Anterior cingulate cortex (tissue), 58 donors: ENCODE results near the gene PCDHGA4.
"Not testable (repeated sequence)": the region's sequence is repeated elsewhere in the genome, so short reads cannot be mapped to it uniquely, and the experiment has no call there.

Experiments
- DNase-seq, 58 donors: peaks; one replicate each; lab custom pipeline; 2025; lab: John Stamatoyannopoulos, UW

PCDHGA4 gene

DNA sequence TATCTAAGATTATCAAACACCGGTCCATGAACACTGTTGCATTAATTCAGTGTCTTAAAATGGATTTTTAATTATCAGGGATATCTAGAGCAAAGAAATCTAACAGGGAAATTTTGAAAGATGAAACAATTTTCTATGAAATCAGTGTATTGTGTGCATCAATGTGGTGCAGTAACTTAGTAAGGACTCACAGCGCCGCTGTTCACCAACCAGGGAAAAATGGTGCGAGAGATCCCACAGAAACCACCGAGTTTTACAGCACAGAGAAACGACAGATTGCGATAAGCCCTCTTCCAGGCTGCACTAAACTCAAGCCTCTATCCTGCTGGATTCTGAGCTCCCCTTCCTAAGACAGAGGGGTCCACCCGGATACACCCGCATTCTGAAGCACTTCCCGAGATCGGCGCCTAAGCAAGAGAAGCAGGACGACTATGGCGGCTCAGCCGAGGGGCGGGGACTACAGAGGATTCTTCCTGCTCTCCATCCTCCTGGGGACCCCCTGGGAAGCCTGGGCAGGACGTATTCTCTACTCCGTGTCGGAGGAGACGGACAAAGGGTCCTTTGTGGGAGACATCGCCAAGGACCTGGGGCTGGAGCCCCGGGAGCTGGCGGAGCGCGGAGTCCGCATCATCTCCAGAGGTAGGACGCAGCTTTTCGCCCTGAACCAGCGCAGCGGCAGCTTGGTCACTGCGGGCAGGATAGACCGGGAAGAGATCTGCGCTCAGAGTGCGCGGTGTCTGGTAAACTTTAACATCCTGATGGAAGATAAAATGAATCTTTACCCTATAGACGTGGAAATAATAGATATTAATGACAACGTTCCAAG lies 27.9 kb downstream of the PCDHGA4 start, which contains the start of gene PCDHGA7:
Gene PCDHGA7 (plus strand): TSS at position 274 of the 826 bp plus-strand sequence. CDS start 158 bp downstream, at position 432.
- no peak for DNase-seq

DNA sequence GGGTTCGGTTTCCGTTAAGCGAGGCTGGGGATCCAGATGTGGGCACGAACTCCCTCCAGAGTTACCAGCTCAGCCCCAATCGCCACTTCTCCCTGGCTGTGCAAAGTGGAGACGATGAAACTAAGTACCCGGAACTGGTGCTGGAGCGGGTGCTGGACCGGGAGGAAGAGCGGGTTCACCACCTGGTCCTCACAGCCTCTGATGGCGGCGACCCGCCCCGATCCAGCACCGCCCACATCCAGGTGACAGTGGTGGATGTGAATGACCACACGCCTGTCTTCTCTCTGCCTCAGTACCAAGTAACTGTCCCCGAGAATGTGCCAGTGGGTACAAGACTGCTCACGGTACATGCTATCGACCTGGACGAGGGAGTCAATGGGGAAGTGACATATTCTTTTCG lies 28.5 kb downstream of the PCDHGA4 start:
- no peak for DNase-seq

DNA sequence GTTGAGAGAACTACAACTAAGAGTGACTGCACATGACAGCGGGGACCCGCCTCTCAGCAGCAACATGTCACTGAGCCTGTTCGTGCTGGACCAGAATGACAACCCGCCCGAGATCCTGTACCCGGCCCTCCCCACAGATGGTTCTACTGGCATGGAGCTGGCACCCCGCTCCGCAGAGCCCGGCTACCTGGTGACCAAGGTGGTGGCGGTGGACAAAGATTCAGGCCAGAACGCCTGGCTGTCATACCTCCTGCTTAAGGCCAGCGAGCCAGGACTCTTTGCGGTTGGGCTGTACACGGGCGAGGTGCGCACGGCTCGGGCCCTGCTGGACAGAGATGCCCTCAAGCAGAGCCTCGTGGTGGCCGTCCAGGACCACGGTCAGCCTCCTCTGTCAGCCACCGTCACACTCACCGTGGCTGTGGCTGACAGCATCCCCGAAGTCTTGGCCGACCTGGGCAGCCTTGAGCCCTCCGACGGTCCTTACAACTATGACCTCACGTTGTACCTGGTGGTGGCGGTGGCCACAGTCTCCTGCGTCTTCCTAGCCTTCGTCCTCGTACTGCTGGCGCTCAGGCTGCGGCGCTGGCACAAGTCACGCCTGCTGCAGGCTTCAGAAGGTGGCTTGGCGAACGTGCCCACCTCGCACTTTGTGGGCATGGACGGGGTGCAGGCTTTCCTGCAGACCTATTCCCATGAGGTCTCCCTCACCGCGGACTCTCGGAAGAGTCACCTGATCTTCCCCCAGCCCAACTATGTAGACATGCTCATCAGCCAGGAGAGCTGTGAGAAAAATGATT lies 29.8 kb downstream of the PCDHGA4 start:
- no peak for DNase-seq

DNA sequence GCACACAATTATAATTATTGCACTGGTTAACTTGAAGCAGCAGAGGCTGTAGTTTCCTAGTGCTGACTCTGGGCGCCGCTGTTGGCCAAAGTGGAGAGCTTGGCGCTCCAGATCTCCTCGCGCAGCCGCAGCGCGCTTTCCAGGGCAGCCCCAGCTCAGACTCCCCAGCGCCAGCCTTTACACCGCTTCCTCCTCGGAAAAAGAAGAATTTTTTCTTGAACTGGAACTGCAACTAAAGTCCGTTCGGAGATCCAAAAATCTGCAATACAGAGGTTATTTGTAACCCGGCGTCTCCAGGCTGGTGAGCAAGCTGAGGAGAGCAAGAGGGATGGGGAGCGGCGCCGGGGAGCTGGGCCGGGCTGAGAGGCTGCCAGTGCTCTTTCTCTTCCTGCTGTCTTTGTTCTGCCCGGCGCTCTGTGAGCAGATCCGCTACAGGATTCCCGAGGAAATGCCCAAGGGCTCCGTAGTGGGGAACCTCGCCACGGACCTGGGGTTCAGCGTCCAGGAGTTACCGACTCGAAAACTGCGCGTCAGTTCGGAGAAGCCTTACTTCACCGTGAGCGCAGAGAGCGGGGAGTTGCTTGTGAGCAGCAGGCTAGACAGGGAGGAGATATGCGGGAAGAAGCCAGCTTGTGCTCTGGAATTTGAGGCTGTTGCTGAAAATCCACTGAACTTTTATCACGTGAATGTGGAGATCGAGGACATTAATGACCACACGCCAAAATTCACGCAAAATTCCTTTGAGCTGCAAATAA lies 32.9 kb downstream of the PCDHGA4 start, which contains the start of gene PCDHGB4:
Gene PCDHGB4 (plus strand): TSS at position 142 of the 755 bp plus-strand sequence. CDS start 187 bp downstream, at position 329.
- DNase-seq, result not testable (repeated sequence)

DNA sequence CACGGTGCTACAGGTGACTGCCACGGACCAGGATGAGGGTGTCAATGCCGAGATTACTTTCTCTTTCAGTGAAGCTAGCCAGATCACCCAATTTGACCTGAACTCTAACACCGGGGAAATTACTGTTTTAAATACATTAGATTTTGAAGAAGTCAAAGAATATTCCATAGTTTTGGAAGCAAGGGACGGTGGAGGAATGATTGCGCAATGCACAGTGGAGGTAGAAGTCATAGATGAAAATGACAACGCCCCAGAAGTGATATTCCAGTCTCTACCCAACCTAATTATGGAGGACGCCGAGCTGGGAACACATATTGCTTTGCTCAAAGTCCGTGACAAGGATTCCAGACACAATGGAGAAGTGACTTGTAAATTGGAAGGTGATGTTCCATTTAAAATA lies 33.8 kb downstream of the PCDHGA4 start:
- DNase-seq, result no peak

DNA sequence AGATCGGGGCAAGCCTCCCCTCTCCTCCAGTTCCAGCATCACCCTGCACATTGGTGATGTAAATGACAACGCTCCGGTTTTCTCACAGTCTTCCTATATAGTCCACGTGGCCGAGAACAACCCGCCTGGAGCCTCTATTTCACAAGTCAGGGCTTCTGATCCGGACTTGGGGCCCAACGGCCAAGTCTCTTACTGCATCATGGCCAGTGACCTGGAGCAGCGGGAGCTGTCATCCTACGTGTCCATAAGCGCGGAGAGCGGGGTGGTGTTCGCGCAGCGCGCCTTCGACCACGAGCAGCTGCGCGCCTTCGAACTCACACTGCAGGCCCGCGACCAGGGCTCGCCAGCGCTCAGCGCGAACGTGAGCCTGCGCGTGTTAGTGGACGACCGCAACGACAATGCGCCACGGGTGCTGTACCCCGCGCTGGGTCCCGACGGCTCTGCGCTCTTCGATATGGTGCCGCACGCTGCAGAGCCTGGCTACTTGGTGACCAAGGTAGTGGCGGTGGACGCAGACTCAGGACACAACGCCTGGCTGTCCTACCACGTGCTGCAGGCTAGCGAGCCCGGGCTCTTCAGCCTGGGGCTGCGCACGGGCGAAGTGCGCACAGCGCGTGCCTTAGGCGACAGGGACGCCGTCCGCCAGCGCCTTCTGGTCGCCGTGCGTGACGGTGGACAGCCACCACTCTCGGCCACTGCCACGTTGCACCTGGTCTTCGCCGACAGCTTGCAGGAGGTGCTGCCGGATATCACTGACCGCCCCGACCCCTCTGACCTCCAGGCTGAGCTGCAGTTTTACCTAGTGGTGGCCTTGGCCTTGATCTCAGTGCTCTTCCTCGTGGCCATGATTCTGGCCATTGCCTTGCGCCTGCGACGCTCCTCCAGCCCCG lies 34.6 kb downstream of the PCDHGA4 start:
- no peak for DNase-seq

DNA sequence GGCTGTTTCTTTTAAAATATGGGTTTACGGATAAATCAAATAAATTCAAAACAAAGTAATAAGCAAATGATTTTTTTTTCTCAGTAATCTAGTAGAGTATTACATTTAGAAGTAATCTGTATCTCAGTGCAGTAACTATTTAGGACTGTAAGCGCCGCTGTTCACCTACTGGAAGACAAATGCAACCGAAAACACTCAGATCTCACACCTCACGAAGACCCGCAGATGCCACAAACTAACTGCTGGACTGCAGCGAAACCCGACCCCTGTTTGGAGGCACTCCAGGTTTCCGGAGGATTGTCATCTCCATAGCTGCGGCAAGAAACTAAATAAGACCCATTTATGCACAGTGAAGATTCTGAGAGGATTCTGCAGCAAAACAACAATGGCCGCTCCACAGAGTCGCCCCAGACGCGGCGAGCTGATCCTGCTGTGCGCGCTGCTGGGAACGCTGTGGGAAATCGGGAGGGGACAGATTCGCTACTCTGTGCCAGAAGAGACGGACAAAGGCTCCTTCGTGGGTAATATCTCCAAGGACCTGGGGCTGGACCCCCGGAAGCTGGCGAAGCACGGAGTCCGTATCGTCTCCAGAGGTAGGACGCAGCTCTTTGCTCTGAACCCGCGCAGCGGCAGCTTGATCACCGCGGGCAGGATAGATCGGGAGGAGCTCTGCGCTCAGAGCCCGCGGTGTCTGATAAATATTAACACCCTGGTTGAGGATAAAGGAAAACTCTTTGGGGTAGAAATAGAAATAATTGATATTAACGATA lies 37.8 kb downstream of the PCDHGA4 start, which contains the start of gene PCDHGA8:
Gene PCDHGA8 (plus strand): TSS at position 205 of the 770 bp plus-strand sequence. CDS start 181 bp downstream, at position 386.
- DNase-seq, result no peak

DNA sequence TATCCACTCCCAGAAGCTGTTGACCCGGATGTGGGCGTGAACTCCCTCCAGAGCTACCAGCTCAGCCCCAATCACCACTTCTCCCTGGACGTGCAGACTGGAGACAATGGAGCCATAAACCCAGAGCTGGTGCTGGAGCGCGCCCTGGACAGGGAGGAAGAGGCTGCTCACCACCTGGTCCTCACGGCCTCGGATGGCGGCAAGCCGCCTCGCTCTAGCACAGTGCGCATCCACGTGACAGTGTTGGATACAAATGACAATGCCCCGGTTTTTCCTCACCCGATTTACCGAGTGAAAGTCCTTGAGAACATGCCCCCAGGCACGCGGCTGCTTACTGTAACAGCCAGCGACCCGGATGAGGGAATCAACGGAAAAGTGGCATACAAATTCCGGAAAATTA lies 38.4 kb downstream of the PCDHGA4 start:
- DNase-seq, result no peak

DNA sequence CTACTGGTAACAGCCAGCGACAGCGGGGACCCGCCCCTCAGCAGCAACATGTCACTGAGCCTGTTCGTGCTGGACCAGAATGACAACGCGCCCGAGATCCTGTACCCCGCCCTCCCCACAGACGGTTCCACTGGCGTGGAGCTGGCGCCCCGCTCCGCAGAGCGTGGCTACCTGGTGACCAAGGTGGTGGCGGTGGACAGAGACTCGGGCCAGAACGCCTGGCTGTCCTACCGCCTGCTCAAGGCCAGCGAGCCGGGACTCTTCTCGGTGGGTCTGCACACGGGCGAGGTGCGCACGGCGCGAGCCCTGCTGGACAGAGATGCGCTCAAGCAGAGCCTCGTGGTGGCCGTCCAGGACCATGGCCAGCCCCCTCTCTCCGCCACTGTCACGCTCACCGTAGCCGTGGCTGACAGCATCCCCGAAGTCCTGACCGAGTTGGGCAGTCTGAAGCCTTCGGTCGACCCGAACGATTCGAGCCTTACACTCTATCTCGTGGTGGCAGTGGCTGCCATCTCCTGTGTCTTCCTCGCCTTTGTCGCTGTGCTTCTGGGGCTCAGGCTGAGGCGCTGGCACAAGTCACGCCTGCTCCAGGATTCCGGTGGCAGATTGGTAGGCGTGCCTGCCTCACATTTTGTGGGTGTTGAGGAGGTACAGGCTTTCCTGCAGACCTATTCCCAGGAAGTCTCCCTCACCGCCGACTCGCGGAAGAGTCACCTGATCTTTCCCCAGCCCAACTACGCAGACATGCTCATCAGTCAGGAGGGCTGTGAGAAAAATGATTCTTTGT lies 39.8 kb downstream of the PCDHGA4 start:
- DNase-seq, result not testable (repeated sequence)

DNA sequence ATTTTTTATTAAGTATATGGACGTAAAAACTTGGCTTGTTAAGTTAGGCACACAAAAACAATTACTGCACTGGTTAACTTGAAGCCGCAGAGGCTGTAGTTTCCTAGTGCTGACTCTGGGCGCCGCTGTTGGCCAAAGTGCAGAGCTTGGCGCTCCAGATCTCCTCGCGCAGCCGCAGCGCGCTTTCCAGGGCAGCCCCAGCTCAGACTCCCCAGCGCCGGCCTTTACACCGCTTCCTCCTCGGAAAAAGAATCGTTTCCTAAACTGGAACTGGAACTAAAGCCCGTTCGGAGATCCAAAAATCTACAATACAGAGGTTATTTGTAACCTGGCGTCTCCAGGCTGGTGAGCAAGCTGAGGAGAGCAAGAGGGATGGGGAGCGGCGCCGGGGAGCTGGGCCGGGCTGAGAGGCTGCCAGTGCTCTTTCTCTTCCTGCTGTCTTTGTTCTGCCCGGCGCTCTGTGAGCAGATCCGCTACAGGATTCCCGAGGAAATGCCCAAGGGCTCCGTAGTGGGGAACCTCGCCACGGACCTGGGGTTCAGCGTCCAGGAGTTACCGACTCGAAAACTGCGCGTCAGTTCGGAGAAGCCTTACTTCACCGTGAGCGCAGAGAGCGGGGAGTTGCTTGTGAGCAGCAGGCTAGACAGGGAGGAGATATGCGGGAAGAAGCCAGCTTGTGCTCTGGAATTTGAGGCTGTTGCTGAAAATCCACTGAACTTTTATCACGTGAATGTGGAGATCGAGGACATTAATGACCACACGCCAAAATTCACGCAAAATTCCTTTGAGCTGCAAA lies 43.1 kb downstream of the PCDHGA4 start, which contains the start of gene PCDHGB5:
Gene PCDHGB5 (plus strand): TSS at position 192 of the 796 bp plus-strand sequence. CDS start 181 bp downstream, at position 373.
- DNase-seq, result peak in 1 of 58 donors; percentile 10

DNA sequence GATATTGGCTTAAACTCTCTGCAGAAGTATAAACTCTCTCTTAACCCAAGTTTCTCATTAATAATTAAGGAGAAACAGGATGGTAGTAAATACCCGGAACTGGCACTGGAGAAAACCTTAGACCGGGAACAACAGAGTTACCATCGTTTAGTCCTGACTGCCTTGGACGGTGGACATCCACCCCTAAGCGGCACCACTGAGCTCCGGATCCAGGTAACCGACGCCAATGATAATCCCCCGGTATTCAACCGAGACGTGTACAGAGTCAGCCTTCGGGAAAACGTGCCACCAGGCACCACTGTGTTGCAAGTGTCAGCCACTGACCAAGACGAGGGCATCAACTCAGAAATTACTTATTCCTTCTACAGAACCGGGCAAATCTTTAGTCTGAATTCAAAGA lies 43.8 kb downstream of the PCDHGA4 start:
- DNase-seq, result no peak

DNA sequence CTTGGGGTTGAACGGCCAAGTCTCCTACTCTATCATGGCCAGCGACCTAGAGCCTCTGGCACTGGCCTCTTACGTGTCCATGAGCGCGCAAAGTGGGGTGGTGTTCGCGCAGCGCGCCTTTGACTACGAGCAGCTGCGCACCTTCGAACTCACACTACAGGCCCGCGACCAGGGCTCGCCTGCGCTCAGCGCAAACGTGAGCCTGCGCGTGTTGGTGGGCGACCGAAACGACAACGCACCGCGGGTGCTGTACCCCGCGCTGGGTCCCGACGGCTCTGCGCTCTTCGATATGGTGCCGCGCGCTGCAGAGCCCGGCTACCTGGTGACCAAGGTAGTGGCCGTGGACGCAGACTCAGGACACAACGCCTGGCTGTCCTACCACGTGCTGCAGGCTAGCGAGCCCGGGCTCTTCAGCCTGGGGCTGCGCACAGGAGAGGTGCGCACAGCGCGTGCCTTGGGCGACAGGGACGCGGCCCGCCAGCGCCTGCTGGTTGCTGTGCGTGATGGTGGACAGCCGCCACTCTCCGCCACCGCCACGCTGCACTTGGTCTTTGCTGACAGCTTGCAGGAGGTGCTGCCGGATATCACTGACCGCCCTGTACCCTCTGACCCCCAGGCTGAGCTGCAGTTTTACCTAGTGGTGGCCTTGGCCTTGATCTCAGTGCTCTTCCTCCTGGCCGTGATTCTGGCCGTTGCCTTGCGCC lies 44.9 kb downstream of the PCDHGA4 start:
- DNase-seq, result no peak

DNA sequence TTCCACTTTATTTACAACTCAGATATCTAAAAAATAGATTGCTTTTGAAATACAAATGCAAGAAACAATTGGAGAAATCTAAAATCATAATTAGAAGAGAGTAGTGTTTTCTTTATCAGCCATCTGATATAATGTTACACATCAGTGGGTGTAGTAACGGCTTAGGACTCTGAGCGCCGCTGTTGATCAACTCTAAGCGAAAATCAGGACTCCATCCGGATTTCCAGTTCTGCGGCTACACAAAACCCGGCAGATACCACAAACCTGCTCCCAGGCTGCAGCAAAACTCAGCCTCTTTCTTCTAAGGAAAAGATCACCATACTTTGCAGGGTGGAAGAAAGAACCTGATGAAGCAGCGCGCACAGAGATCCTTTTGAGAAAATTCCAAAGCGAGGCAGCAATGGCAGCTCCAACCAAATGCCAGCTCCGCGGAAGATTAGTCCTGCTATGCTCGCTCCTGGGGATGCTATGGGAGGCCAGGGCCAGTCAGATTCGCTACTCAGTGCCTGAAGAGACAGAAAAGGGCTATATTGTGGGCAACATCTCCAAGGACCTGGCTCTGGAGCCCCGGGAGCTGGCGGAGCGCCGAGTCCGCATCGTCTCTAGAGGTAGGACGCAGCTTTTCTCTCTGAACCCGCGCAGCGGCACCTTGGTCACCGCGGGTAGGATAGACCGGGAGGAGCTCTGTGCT lies 47.9 kb downstream of the PCDHGA4 start, which contains the start of gene PCDHGA9:
Gene PCDHGA9 (plus strand): TSS at position 226 of the 691 bp plus-strand sequence. CDS start 175 bp downstream, at position 401.
- peak in 2 of 58 donors; percentile 21 to 27 for DNase-seq

DNA sequence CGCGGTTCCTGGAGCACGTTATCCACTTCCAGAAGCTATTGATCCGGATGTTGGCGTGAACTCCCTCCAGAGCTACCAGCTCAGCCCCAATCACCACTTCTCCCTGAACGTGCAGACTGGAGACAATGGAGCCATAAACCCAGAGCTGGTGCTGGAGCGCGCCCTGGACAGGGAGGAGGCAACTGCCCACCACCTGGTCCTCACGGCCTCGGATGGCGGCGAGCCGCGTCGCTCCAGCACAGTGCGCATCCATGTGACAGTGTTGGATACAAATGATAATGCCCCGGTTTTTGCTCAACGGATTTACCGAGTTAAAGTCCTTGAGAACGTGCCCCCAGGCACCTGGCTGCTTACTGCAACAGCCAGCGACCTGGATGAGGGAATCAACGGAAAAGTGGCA lies 48.6 kb downstream of the PCDHGA4 start:
- DNase-seq, result no peak
